Mucosa of stomach (tissue), 1 donor: ENCODE results near the gene ONECUT3.

Source experiments
- H3K27me3 ChIP-seq: one replicate; pipeline ENCODE4 v1.7.0; 2013; ENCODE audit warnings: mild to moderate bottlenecking, low read length; ENCODE audit not compliant: control insufficient read depth, insufficient read depth
- H3K36me3 ChIP-seq: one replicate; pipeline ENCODE4 v1.7.0; 2013; ENCODE audit warnings: low read length; ENCODE audit not compliant: control insufficient read depth, insufficient read depth
- H3K4me1 ChIP-seq: one replicate; pipeline ENCODE4 v1.7.0; 2013; ENCODE audit warnings: mild to moderate bottlenecking, low read length; ENCODE audit not compliant: control insufficient read depth, insufficient read depth
- H3K4me3 ChIP-seq: one replicate; pipeline ENCODE4 v1.7.0; 2013; ENCODE audit warnings: low read length
- H3K9ac ChIP-seq: one replicate; pipeline ENCODE4 v1.7.0; 2013; ENCODE audit warnings: mild to moderate bottlenecking, low read length, moderate library complexity
- H3K9me3 ChIP-seq: one replicate; pipeline ENCODE4 v1.7.0; 2013; ENCODE audit warnings: mild to moderate bottlenecking, low read length, moderate library complexity; ENCODE audit not compliant: control insufficient read depth
- donor health status: Pancreatic carcinoma.

Gene ONECUT3

DNA sequence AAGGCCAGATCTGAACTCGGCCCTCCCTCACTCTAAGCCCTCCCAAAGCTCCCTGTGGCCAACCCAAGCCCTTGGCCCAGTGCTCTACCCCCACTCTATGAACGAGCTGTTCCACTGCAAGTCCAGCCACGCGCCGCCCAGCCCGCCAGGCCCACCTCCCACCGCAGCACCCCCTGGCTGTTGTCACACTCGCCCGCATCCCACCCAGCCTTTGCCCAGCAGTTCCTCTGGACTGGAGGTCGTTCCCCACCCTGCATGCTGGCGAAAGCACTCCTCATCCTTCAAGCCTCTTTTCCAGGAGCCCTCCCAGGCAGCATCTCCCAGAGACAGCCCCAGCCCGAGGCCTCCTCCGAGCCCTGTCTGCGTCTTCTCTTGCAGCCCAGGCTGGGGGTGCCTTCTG lies 33.1 kb upstream of the ONECUT3 start:
- H3K9me3 ChIP-seq, result no peaks in the 10 kb centered on the region
- H3K27me3 ChIP-seq, result peaks cover 39% of the 10 kb centered on the region
- H3K9ac ChIP-seq, result no peak overlapping the region
- H3K4me1 ChIP-seq, result no peaks in the 10 kb centered on the region
- no peaks in the 10 kb centered on the region for H3K36me3 ChIP-seq
- no peak overlapping the region for H3K4me3 ChIP-seq

DNA sequence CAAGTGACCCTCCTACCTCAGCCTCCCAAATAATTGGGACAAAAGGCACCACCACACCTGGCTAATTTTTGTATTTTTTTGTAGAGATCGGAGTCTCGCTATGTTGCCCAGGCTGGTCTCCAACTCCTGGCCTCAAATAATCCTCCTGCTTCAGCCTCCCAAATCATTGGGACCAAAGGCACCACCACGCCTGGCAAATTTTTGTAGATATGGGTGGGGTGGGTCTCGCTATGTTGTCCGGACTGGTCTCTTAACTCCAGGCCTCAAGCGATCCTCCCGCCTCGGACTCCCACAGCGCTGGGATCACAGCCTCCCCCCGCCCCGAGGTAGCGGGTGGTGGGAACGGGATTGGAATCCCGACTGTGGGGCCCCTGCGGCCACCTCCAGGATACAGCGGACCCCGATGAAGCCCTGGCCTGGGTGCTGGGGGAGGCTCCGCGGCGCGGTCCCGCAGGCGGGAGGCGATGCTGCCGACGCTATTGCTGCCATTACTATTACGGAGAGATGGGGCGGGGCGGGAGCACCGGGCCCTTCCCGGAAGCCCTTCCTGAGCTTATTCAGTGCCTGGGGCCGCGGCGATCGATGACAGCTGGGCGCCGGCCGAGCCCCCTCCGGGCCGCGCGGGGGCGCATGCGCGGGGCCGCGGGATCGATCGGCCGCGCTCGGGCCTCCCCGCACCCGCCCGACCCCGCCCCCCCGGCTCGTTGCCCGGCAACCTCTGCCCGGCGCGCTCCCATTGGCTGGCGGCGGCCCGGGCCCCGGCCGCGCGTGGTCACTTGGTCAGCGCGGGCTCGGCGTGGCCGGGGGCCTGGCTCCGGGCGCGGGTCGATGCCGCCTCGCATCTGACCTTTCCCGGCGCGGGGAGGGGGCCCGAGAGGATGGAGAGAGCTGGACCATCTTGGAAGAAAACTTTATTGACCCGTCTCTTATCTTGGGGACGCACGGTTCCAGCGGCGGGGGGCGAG lies 27.9 kb upstream of the ONECUT3 start:
- peaks cover 7% of the 10 kb centered on the region for H3K4me1 ChIP-seq
- H3K9ac ChIP-seq, result peak overlapping the region; percentile 22
- H3K36me3 ChIP-seq, result no peaks in the 10 kb centered on the region
- H3K27me3 ChIP-seq, result peaks cover 17% of the 10 kb centered on the region
- H3K9me3 ChIP-seq, result no peaks in the 10 kb centered on the region
- no peak overlapping the region for H3K4me3 ChIP-seq

DNA sequence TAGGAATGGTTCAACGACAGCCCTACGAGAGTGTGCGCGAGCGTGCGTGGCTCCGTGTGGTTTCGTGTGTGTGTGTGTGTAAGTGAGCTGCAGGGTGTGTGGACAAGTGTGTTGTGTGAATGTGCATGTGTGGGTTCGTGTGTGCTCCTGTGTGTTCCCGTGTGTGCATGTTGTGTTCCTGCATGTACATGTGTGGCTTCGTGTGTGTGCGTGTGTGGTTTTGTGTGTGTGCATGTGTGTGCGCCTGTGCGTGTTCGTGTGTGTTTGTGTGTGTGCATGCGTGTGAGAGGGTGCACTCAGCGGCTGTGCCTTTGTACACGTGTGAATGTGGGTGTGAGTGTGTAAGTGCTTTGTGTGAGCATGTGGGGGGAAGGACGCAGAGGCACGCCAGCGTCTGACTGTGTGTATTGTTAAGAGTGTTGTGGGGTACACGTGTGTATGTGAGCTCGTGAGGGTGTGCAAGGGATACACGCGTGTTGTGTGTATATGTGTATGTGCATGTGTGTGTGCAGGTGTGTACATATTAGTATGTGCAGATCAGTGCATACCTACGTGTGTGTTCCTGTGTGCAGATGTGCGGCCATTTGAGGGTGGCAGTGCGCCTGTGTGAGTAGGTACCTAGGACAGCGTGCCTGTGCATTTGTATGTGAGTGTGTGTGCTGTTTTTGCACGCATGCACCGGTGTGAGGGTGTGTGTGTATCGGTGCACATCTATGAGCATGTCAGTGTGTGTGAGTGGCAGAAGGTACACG lies 24.3 kb upstream of the ONECUT3 start:
- no peak overlapping the region for H3K9ac ChIP-seq
- H3K9me3 ChIP-seq, result no peaks in the 10 kb centered on the region
- H3K36me3 ChIP-seq, result no peaks in the 10 kb centered on the region
- peaks cover 24% of the 10 kb centered on the region for H3K27me3 ChIP-seq
- H3K4me1 ChIP-seq, result peaks cover 7% of the 10 kb centered on the region
- H3K4me3 ChIP-seq, result no peak overlapping the region

DNA sequence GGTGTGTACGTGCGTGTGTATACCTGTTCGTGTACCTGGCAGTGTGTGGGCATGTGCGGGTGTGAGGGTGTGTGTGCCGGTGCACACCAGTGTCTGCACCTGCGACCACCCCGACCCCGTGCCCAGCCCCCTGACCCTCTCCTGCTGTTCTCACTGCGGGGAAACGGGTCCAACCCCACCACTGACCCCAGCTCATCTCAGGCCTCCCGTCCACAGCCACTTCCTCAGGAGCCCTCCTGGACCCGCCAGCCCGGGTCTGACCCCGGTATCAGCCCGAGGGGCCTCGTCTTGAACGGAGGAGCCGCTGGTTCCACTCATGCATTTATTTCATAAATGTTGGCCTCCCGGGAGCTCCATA lies 23.8 kb upstream of the ONECUT3 start:
- Histone ChIP-seq H3K9ac (no peak overlapping the region), H3K36me3 (no peaks in the 10 kb centered on the region), H3K4me3 (no peak overlapping the region), H3K4me1 (peaks cover 7% of the 10 kb centered on the region), H3K27me3 (peaks cover 30% of the 10 kb centered on the region), H3K9me3 (no peaks in the 10 kb centered on the region)

DNA sequence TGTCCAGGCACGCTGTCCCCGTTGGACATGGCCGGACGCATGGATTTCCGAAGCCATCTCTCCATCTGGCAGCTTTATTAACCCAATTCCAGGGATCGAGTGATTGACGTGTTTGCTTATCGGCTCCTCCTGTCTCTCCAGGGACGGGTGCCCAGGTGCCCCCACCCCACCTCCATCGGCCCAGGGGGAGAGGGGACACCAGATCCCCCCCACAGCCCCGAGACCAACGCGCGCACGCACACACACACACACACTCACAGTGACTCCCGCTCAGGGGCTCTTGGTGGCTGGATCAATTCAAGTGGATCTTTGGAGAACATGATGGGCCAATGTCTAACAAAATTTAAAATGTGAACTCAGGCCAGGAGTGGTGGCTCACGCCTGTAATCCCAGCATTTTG lies 23.1 kb upstream of the ONECUT3 start:
- Histone ChIP-seq H3K4me1 (peaks cover 7% of the 10 kb centered on the region), H3K27me3 (peaks cover 35% of the 10 kb centered on the region), H3K9ac (no peak overlapping the region), H3K9me3 (no peaks in the 10 kb centered on the region), H3K36me3 (no peaks in the 10 kb centered on the region), H3K4me3 (no peak overlapping the region)

DNA sequence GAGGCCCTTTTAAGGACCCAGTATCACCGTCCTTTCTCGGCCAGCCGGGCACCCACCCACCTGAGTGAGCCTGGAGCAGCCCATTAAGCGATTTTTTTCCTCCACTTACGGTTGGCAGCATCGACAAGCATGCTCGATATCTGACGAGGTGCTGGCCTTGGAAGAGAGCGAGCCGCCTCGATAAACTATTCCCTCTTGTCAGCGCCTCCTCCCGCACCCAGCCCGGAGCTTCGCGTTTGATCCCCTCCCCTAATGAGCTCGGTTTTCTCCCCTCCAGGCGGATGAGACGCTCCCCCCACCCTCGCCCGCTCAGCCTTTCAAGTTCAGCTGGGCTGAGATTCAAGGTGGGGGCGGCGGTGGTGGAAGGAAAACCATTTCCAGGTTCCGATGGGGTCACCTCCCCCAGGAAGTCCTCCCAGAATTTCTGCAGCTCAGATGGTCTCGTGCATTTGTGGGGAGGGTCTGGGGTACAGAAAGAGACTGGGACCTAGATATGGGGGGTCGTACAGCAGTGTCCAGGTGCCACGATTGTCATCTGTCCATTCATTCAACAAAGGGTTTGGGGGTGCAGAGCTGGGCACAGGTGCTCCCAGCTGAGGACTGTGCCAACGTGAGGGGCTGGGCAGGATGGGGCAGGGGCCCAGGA lies 18.9 kb upstream of the ONECUT3 start:
- H3K36me3 ChIP-seq, result no peaks in the 10 kb centered on the region
- peaks cover 28% of the 10 kb centered on the region for H3K27me3 ChIP-seq
- no peak overlapping the region for H3K9ac ChIP-seq
- no peak overlapping the region for H3K4me3 ChIP-seq
- H3K9me3 ChIP-seq, result no peaks in the 10 kb centered on the region
- no peaks in the 10 kb centered on the region for H3K4me1 ChIP-seq

DNA sequence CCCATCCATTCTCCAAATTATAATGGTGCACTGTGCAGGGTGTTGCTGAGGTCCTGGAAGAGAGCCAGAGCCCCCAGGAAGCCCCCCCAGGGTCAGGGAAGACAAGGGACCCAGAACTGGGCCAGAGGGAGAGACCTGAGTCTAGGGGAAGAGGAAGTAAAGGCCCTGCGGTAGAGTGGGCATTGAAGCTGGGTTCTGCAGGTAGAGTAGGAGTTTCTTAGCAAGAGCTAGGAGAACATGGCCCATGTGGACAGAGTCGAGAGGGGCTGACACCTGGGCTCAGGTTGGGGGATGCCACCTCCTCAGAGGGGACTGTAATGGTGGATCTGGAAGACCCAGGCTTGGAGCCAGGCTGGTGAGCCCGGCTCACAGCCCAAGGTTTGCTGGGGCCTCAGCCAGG lies 17.0 kb upstream of the ONECUT3 start:
- no peaks in the 10 kb centered on the region for H3K9me3 ChIP-seq
- H3K9ac ChIP-seq, result no peak overlapping the region
- peaks cover 25% of the 10 kb centered on the region for H3K27me3 ChIP-seq
- no peak overlapping the region for H3K4me3 ChIP-seq
- no peaks in the 10 kb centered on the region for H3K4me1 ChIP-seq
- no peaks in the 10 kb centered on the region for H3K36me3 ChIP-seq

DNA sequence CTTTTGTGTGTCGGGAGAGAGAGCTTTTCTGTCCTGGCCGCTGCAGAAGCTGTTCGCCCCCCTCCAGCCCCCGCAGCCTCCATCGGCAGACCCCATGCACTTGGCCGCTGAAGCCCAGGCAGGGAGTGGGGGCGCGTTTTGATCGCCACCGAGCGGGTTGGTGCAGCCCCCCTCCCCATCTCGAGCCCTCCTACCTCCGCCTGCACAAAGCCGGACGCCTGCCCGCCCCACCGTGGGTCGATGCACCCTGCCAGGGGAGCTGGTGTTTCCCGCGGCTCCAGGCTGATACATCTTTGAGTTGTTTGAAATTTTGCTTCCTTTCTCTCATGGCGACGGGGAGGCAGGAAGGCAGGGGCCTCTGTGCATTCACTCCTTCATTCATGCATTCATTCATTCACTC lies 16.4 kb upstream of the ONECUT3 start:
- no peaks in the 10 kb centered on the region for H3K36me3 ChIP-seq
- H3K27me3 ChIP-seq, result peaks cover 25% of the 10 kb centered on the region
- no peak overlapping the region for H3K9ac ChIP-seq
- no peaks in the 10 kb centered on the region for H3K4me1 ChIP-seq
- H3K4me3 ChIP-seq, result no peak overlapping the region
- H3K9me3 ChIP-seq, result no peaks in the 10 kb centered on the region

DNA sequence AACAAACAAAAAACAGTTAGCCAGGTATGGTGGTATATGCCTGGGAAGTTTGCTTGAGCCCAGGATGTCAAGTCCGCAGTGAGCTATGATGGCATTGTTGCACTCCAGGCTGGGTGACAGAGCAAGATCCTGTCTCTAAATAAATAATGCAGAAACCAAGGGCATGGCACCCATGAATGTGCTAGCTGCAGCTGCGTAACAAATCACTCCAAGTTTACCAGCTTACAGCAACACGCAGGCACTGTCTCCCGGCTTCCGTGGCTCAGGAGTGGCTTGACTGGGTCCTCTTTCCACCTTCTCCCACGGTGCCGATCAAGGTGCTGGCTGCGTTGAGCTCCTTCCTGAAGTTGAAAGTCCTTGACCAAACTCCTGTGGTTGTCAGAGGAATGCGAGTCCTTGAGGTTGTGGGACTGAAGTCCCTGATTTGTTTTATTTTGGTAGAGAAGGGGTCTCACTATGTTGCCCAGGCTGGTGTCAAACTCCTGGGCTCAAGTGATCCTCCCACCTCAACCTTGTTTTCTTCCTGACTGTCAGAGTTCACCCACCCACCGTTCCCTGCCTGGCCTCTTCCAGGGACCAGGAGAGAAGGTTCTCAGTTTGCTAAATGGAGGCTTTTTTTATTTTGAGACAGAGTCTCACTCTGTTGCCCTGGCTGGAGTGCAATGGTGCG lies 13.2 kb upstream of the ONECUT3 start:
- Histone ChIP-seq H3K9ac (no peak overlapping the region), H3K36me3 (no peaks in the 10 kb centered on the region), H3K4me3 (no peak overlapping the region), H3K4me1 (peaks cover 5% of the 10 kb centered on the region), H3K27me3 (peaks cover 11% of the 10 kb centered on the region), H3K9me3 (no peaks in the 10 kb centered on the region)

DNA sequence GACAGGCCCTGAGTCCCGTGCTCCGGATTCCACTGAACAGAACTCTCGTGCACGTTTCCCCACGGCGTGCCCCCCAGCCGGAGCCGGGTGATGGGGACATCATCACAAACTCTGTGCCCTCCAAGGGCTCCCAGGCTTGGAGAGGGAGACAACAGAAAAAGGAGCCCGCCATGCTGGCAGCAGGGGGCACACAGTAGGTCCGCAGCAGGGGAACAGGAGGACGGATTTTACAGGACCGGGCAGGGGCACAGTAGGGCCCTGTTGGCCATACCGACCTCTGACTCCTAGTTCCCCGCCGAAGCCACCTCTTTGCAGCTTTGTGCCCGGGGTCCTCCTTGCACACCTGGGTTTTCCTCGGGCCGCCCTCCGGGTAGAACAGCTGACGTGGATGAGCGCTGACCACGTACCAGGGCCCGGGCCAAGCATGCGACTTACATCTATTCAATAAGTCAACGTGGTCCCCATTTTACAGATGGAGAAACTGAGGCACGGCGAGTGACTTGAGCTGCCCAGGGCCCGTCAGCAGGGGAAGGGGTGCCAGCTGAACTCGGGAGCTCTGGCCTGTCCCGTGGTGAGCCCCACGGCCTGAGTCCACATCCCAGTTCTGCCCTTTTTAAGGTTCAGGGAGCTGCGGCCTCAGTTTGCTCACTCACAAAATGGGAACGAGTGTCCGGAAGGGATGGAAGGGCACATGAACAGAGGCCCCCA lies 10.2 kb upstream of the ONECUT3 start:
- Histone ChIP-seq H3K4me3 (no peak overlapping the region), H3K9ac (no peak overlapping the region), H3K36me3 (no peaks in the 10 kb centered on the region), H3K9me3 (no peaks in the 10 kb centered on the region), H3K4me1 (peaks cover 27% of the 10 kb centered on the region), H3K27me3 (peaks cover 14% of the 10 kb centered on the region)

DNA sequence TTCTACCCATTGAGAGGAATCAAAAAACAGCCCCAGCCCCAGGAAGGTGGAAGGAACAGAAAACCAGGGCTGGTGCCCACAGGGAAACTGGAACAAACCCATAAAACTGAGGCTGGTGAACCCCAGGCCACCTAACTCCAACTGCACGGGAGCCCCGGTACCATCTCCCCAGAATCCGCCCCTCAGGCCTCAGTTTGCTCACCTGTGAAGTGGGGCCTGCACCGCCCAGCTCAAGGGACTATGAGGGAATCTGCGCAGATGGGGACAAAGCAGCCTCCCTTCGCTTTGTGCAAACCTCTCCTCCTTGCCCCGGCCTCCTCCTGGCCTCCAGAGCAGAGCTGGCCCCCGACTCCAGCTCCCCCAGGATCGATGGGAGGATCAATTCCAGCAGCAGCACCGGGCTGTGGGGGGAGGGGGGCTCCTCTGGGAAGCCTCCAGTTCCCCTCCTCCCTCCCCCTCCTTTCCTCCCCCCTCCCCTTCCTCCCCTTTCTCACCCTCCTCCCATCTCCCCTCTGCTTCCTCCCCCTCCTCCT lies 9.1 kb upstream of the ONECUT3 start:
- peaks cover 33% of the 10 kb centered on the region for H3K4me1 ChIP-seq

More for the DNA sequence above, 9.1 kb upstream of the ONECUT3 start:
- Histone ChIP-seq H3K9ac (no peak overlapping the region), H3K4me3 (no peak overlapping the region), H3K36me3 (no peaks in the 10 kb centered on the region), H3K27me3 (peaks cover 25% of the 10 kb centered on the region), H3K9me3 (no peaks in the 10 kb centered on the region)
